T1000 (cell line): Measurements from ENCODE around the gene TDRD10.

Experiments
- DNase-seq: peaks from one replicate; lab custom pipeline; 2025; ENCODE audit warnings: mixed read lengths; lab: John Stamatoyannopoulos, UW

The TDRD10 gene

GRCh38 chr1:154502066-154502743, at the start of gene TDRD10, which contains the start of gene SHE:
TSS of gene TDRD10 (plus strand) at chr1:154502219. CDS start at chr1:154506904, 4,685 bp downstream.
TSS of gene SHE (minus strand) at chr1:154502412. CDS start at chr1:154502026, 386 bp downstream.
- DNase-seq, result no peak

GRCh38 chr1:154453161-154453560, 48.9 kb upstream of the TDRD10 start:
- DNase-seq, result no peak

GRCh38 chr1:154453574-154454352, 48.3 kb upstream of the TDRD10 start:
- no peak for DNase-seq

GRCh38 chr1:154454386-154455120, 47.5 kb upstream of the TDRD10 start:
- no peak for DNase-seq

GRCh38 chr1:154456631-154457030, 45.4 kb upstream of the TDRD10 start:
- no peak for DNase-seq

GRCh38 chr1:154459080-154459479, 42.9 kb upstream of the TDRD10 start:
- no peak for DNase-seq

GRCh38 chr1:154460695-154461260, 41.2 kb upstream of the TDRD10 start:
- DNase-seq, result no peak

- DNase-seq, result no peak
Measured at GRCh38 chr1:154463512-154463990, 38.5 kb upstream of the TDRD10 start.

GRCh38 chr1:154465621-154466195, 36.3 kb upstream of the TDRD10 start:
- no peak for DNase-seq

GRCh38 chr1:154466206-154466605, 35.8 kb upstream of the TDRD10 start:
- no peak for DNase-seq

- DNase-seq, result no peak
Measured at GRCh38 chr1:154466921-154467417, 35.0 kb upstream of the TDRD10 start.

- no peak for DNase-seq
Measured at GRCh38 chr1:154467434-154468102, 34.5 kb upstream of the TDRD10 start.

GRCh38 chr1:154468535-154469250, 33.3 kb upstream of the TDRD10 start:
- no peak for DNase-seq

- DNase-seq, result no peak
Measured at GRCh38 chr1:154469844-154470560, 32.0 kb upstream of the TDRD10 start.

- DNase-seq, result no peak
Measured at GRCh38 chr1:154471304-154471703, 30.7 kb upstream of the TDRD10 start.

GRCh38 chr1:154474802-154475201, 27.2 kb upstream of the TDRD10 start:
- peak; percentile 56 for DNase-seq

GRCh38 chr1:154476791-154477190, 25.2 kb upstream of the TDRD10 start:
- no peak for DNase-seq

- no peak for DNase-seq
Measured at GRCh38 chr1:154478013-154478412, 24.0 kb upstream of the TDRD10 start.

GRCh38 chr1:154478639-154479038, 23.4 kb upstream of the TDRD10 start:
- no peak for DNase-seq
